HCT116 (cell line): ENCODE measurements around the gene ARFGEF3. TPM values are rescaled to one million over a fixed set of nuclear protein-coding genes. Genes with fewer than 3 reads are reported as not detected.

Experiments
- ATAC-seq: fragments of 200-7000 bp; cut with Tn5 transposase; 2 replicates; pipeline ENCODE4 v1.9.1; 2020; ENCODE audit warnings: mild to moderate bottlenecking, moderate library complexity
- BruUV-seq: library from RNA; stranded (reverse); fragments of 400-500 nt; replicated peaks from 2 replicates; lab custom pipeline; 2021; lab: Mats Ljungman, UMichigan
- CTCF ChIA-PET: fragments of 300-600 bp; sonication (Branson Sonifier 250); formaldehyde crosslinking; loops from one replicate; lab custom pipeline; 2021; ENCODE audit warnings: antibody characterized with exemption; lab: Charles Lee
- POLR2A ChIA-PET: fragments of 300-600, 350-600 bp; sonication (Branson Sonifier 250); formaldehyde crosslinking; loops from one replicate; lab custom pipeline; 2021; ENCODE audit warnings: antibody characterized with exemption; lab: Charles Lee
- RAD21 ChIA-PET, 2 experiments: fragments of 300-600 bp; sonication (Branson Sonifier 250); formaldehyde crosslinking; loops; one replicate each; lab custom pipeline; 2023; ENCODE audit warnings: low total read pairs in 2 of 2; ENCODE audit not compliant: uncharacterized antibody in 2 of 2, unreplicated experiment in 2 of 2, low non-redundant PET in 1 of 2; lab: Charles Lee
- DNase-seq: peaks from one replicate; pipeline ENCODE4 v3.0.0-alpha.2; 2010; ENCODE audit warnings: low read depth, low spot score
- H2AFZ ChIP-seq: fragments of 200-600 bp; shearing (Covaris generic), sonication (generic); 2 replicates; pipeline ENCODE4 v1.6.1; 2017; ENCODE audit warnings: low read depth, mixed run types, mixed read lengths, antibody characterized with exemption, low read length; ENCODE audit not compliant: poor library complexity, severe bottlenecking
- H3K27ac ChIP-seq: 2 replicates; pipeline ENCODE4 v1.5.1; 2012; ENCODE audit warnings: low read depth, low read length
- H3K27me3 ChIP-seq: fragments of 200-600 bp; sonication (generic); 2 replicates; pipeline ENCODE4 v1.6.1; 2016; ENCODE audit warnings: mixed run types, low read length, mixed read lengths; ENCODE audit not compliant: insufficient read depth
- H3K36me3 ChIP-seq, 2 experiments: fragments of 200-500 bp in 1 of 2; fragments of 200-600 bp in 1 of 2; sonication (Bioruptor generic) in 1 of 2; sonication (generic) in 1 of 2; 2 replicates each; pipeline versions ENCODE4 v1.5.1 to v1.6.1; 2014 to 2016; ENCODE audit warnings: low read length in 2 of 2, inconsistent platforms in 1 of 2, mixed read lengths in 1 of 2, mixed run types in 1 of 2; ENCODE audit not compliant: insufficient read depth in 2 of 2, control insufficient read depth in 1 of 2
- H3K4me1 ChIP-seq, 2 experiments: fragments of 200-600 bp in 1 of 2; sonication (generic) in 1 of 2; 2 replicates each; pipeline versions ENCODE4 v1.5.1 to v1.6.1; 2012 to 2017; ENCODE audit warnings: low read length in 2 of 2, inconsistent platforms in 1 of 2, mild to moderate bottlenecking in 1 of 2, mixed read lengths in 1 of 2, mixed run types in 1 of 2, moderate library complexity in 1 of 2; ENCODE audit not compliant: insufficient read depth in 2 of 2, control insufficient read depth in 1 of 2
- H3K4me2 ChIP-seq: fragments of 200-600 bp; sonication (generic); 2 replicates; pipeline ENCODE4 v1.6.1; 2017; ENCODE audit warnings: mixed run types, low read length, mixed read lengths
- H3K4me3 ChIP-seq, 2 experiments: fragments of 200-600 bp in 1 of 2; sonication (generic) in 1 of 2; replicated peaks in 1 of 2; 2 replicates each; pipeline ENCODE4 v1.5.1; 2011 to 2016; ENCODE audit warnings: low read length in 2 of 2, control low read depth in 1 of 2, low read depth in 1 of 2, mild to moderate bottlenecking in 1 of 2, mixed read lengths in 1 of 2, mixed run types in 1 of 2
- H3K79me2 ChIP-seq: fragments of 200-600 bp; sonication (generic); 2 replicates; pipeline ENCODE4 v1.6.1; 2017; ENCODE audit warnings: mild to moderate bottlenecking, mixed run types, low read length, moderate library complexity, mixed read lengths; ENCODE audit not compliant: insufficient read depth
- H3K9ac ChIP-seq: fragments of 200-600 bp; sonication (generic); 2 replicates; pipeline ENCODE4 v1.6.1; 2016; ENCODE audit warnings: low read length, mixed read lengths
- H3K9me2 ChIP-seq: fragments of 200-600 bp; sonication (generic), shearing (Covaris generic); 2 replicates; pipeline ENCODE4 v1.6.1; 2017; ENCODE audit warnings: mixed run types, mild to moderate bottlenecking, moderate library complexity; ENCODE audit not compliant: insufficient read depth
- H3K9me3 ChIP-seq, 2 experiments: fragments of 200-500 bp in 1 of 2; fragments of 200-600 bp in 1 of 2; sonication (Bioruptor generic) in 1 of 2; sonication (generic) in 1 of 2; 2 replicates each; pipeline ENCODE4 v1.6.1; 2014 to 2017; ENCODE audit warnings: low read length in 2 of 2, mixed read lengths in 2 of 2, inconsistent platforms in 1 of 2, low read depth in 1 of 2, mild to moderate bottlenecking in 1 of 2, mixed run types in 1 of 2, moderate library complexity in 1 of 2; ENCODE audit not compliant: control insufficient read depth in 1 of 2, insufficient read depth in 1 of 2
- H4K20me1 ChIP-seq: fragments of 200-600 bp; sonication (generic), shearing (Covaris generic); 2 replicates; pipeline ENCODE4 v1.6.1; 2017; ENCODE audit warnings: mixed run types, mild to moderate bottlenecking, moderate library complexity; ENCODE audit not compliant: insufficient read depth
- CBX3 ChIP-seq: IDR thresholded peaks from 2 replicates; pipeline ENCODE4 v1.6.1; 2012; ENCODE audit warnings: low read depth
- ELF1 ChIP-seq: IDR thresholded peaks from 2 replicates; pipeline ENCODE4 v1.6.1; 2012; ENCODE audit warnings: low read depth, borderline replicate concordance
- EZH2 ChIP-seq: fragments of 200-600 bp; sonication (generic); IDR thresholded peaks from 2 replicates; pipeline ENCODE4 v1.6.1; 2017; ENCODE audit warnings: antibody characterized with exemption, mixed run types
- JUND ChIP-seq: IDR thresholded peaks from 2 replicates; pipeline ENCODE4 v1.6.1; 2012
- MAX ChIP-seq: IDR thresholded peaks from 2 replicates; pipeline ENCODE4 v1.6.1; 2012
- POLR2AphosphoS5 ChIP-seq: IDR thresholded peaks from 2 replicates; pipeline ENCODE4 v1.6.1; 2011; ENCODE audit warnings: mild to moderate bottlenecking, low read depth, low read length, moderate library complexity
- RAD21 ChIP-seq: IDR thresholded peaks from 2 replicates; pipeline ENCODE4 v1.6.1; 2012; ENCODE audit warnings: low read depth, mild to moderate bottlenecking
- SP1 ChIP-seq: IDR thresholded peaks from 2 replicates; pipeline ENCODE4 v1.6.1; 2012; ENCODE audit warnings: low read depth
- SRF ChIP-seq: IDR thresholded peaks from 2 replicates; pipeline ENCODE4 v1.6.1; 2012; ENCODE audit warnings: low read depth
- TCF7L2 ChIP-seq: IDR thresholded peaks from 2 replicates; pipeline ENCODE4 v1.7.0; 2011; ENCODE audit warnings: borderline replicate concordance, inconsistent platforms; ENCODE audit not compliant: insufficient read depth, insufficient read length; ENCODE audit errors: extremely low read depth
- YY1 ChIP-seq: IDR thresholded peaks from 2 replicates; pipeline ENCODE4 v1.6.1; 2011; ENCODE audit warnings: low read length, low read depth, moderate library complexity, mild to moderate bottlenecking; ENCODE audit not compliant: insufficient replicate concordance; ENCODE audit errors: extremely low read depth
- ZFX ChIP-seq: fragments of 450-650 bp; IDR thresholded peaks from 2 replicates; pipeline ENCODE4 v1.6.1; 2017
- ZNF274 ChIP-seq: fragments of 200-500 bp; sonication (Bioruptor generic); IDR thresholded peaks from 2 replicates; pipeline ENCODE4 v1.6.1; 2014; ENCODE audit warnings: mild to moderate bottlenecking, low read depth, low read length, inconsistent platforms
- intact Hi-C: fragments of 100-400 bp; cut with micrococcal nuclease; formaldehyde crosslinking; loops from 2 replicates; pipeline ENCODE4 v1.10.0; 2022
- total RNA-seq: library from RNA; stranded (reverse); gene quantifications from one replicate; pipeline ENCODE4 v1.2.1, GENCODE V29; 2021; ENCODE audit not compliant: unreplicated experiment
- TF ChIP-seq, protein P1 (sequence below): IDR thresholded peaks from 2 replicates; pipeline ENCODE4 v1.6.1; 2012

ARFGEF3 gene
- total RNA-seq, 1 experiment from 2014 or later: 3.8 TPM

GRCh38 chr6:138258197-138258596 is 96.5 kb downstream of the ARFGEF3 start:
- Histone ChIP-seq H3K4me2 (no peak overlapping the region), H2AFZ (no peak overlapping the region), H4K20me1 (no peaks in the 10 kb centered on the region), H3K9ac (no peak overlapping the region), H3K27ac (no peak overlapping the region), H3K79me2 (no peaks in the 10 kb centered on the region), H3K27me3 (no peaks in the 10 kb centered on the region), H3K36me3 (no peaks in the 10 kb centered on the region), H3K9me3 (no peaks in the 10 kb centered on the region), H3K4me1 (no peaks in the 10 kb centered on the region), H3K4me3 (no peak overlapping the region), H3K9me2 (no peaks in the 10 kb centered on the region)
- DNase-seq (no peak), ATAC-seq (no peak)
- intact Hi-C loops: no loop called here
- ChIA-PET CTCF (no interaction called here), POLR2A (no interaction called here), RAD21 (no interaction called here)
- TF ChIP-seq SRF (no peak), MAX (no peak), SP1 (no peak), JUND (no peak), TCF7L2 (no peak), RAD21 (no peak), YY1 (no peak), CBX3 (no peak), POLR2AphosphoS5 (no peak), ZFX (no peak)
- TF ChIP-seq, protein P1, sequence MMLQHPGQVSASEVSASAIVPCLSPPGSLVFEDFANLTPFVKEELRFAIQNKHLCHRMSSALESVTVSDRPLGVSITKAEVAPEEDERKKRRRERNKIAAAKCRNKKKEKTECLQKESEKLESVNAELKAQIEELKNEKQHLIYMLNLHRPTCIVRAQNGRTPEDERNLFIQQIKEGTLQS: no peak
- no TSS peak for BruUV-seq

GRCh38 chr6:138258991-138259390 is 97.3 kb downstream of the ARFGEF3 start:
- no peak overlapping the region for H3K27ac ChIP-seq
- TF ChIP-seq EZH2: no peak
- no peak for TF ChIP-seq ZNF274
- no peak for TF ChIP-seq SRF
- TF ChIP-seq JUND: no peak
- no peak for TF ChIP-seq ELF1
- H3K36me3 ChIP-seq: no peaks in the 10 kb centered on the region
- no TSS peak for BruUV-seq
- H2AFZ ChIP-seq: no peak overlapping the region
- intact Hi-C loops: no loop called here
- no peaks in the 10 kb centered on the region for H3K4me1 ChIP-seq
- CTCF ChIA-PET: no interaction called here
- no peak for ATAC-seq
- H3K9me3 ChIP-seq: no peaks in the 10 kb centered on the region
- no peaks in the 10 kb centered on the region for H4K20me1 ChIP-seq
- H3K4me2 ChIP-seq: no peak overlapping the region
- no peaks in the 10 kb centered on the region for H3K79me2 ChIP-seq
- no peak overlapping the region for H3K9ac ChIP-seq
- POLR2A ChIA-PET: no interaction called here
- DNase-seq: no peak
- H3K27me3 ChIP-seq: no peaks in the 10 kb centered on the region
- no peak overlapping the region for H3K4me3 ChIP-seq
- H3K9me2 ChIP-seq: no peaks in the 10 kb centered on the region
- RAD21 ChIA-PET: no interaction called here
